Upper lobe of right lung (tissue), 1 donor: ENCODE results near the gene B4GALT2. TPM values are rescaled to one million over a fixed set of nuclear protein-coding genes. Genes with fewer than 3 reads are reported as not detected.

Experiments
- ATAC-seq: fragments of 200-7000 bp; cut with Tn5 transposase; one replicate; pipeline ENCODE4 v1.9.1; 2020; ENCODE audit warnings: mild to moderate bottlenecking, moderate library complexity
- DNase-seq: peaks from one replicate; pipeline ENCODE4 v3.0.0-alpha.2; 2020
- H3K27ac ChIP-seq: fragments of 200-600 bp; one replicate; pipeline ENCODE4 v1.8.0; 2022
- H3K27me3 ChIP-seq: fragments of 200-600 bp; one replicate; pipeline ENCODE4 v1.8.0; 2022; ENCODE audit warnings: mild to moderate bottlenecking
- H3K36me3 ChIP-seq: fragments of 200-600 bp; one replicate; pipeline ENCODE4 v1.8.0; 2022
- H3K4me1 ChIP-seq: fragments of 200-600 bp; one replicate; pipeline ENCODE4 v1.8.0; 2022
- H3K4me3 ChIP-seq: fragments of 200-600 bp; one replicate; pipeline ENCODE4 v1.8.0; 2022; ENCODE audit warnings: mild to moderate bottlenecking
- H3K9me3 ChIP-seq: fragments of 200-600 bp; one replicate; pipeline ENCODE4 v1.8.0; 2022
- CTCF ChIP-seq: fragments of 200-600 bp; IDR thresholded peaks from one replicate; pipeline ENCODE4 v1.8.0; 2022; ENCODE audit warnings: antibody characterized with exemption
- intact Hi-C: fragments of 100-400 bp; cut with DNase I; formaldehyde crosslinking; loops from one replicate; pipeline ENCODE4 v1.11.0; 2022
- total RNA-seq: library from RNA; stranded (reverse); fragmentation: NEBNext Ultra II Directional; extraction: Animal tissue kit (Norgen Biotek cat#: 25700); gene quantifications from one replicate; pipeline ENCODE4 v1.2.1, GENCODE V29; 2021
- donor health status: DM: no; HTN: yes; CAD: no; lungs with severe emphysema.

The B4GALT2 gene
- total RNA-seq, 1 donor from 2014 or later, result 23.8 TPM

GRCh38 chr1:43945674-43946235 is 33.3 kb upstream of the B4GALT2 start:
- no peak for TF ChIP-seq CTCF
- intact Hi-C loops, result no loop called here
- Histone ChIP-seq H3K36me3 (no peaks in the 10 kb centered on the region), H3K27me3 (no peaks in the 10 kb centered on the region), H3K4me1 (peaks cover 29% of the 10 kb centered on the region), H3K27ac (peak overlapping the region; percentile 97), H3K4me3 (peak overlapping the region; percentile 75), H3K9me3 (no peaks in the 10 kb centered on the region)
- no peak for DNase-seq
- no peak for ATAC-seq

GRCh38 chr1:43946236-43947060 is 32.6 kb upstream of the B4GALT2 start, which contains the start of gene IPO13:
Gene IPO13 (plus strand): TSS chr1:43946950. CDS start chr1:43947601, 651 bp downstream.
- ATAC-seq, result peak; percentile 98
- H3K27me3 ChIP-seq, result no peaks in the 10 kb centered on the region
- intact Hi-C loops, result no loop called here
- H3K4me3 ChIP-seq, result peak within 1 kb of the TSS; percentile 75
- H3K4me1 ChIP-seq, result peaks cover 29% of the 10 kb centered on the region
- H3K36me3 ChIP-seq, result no peaks in the 10 kb centered on the region
- TF ChIP-seq CTCF, result peak; percentile 71
- H3K27ac ChIP-seq, result peak within 1 kb of the TSS; percentile 97
- peak; percentile 98 for DNase-seq
- no peaks in the 10 kb centered on the region for H3K9me3 ChIP-seq

- DNase-seq (no peak), ATAC-seq (no peak)
- intact Hi-C loops, result no loop called here
- peak overlapping the region; percentile 97 for H3K27ac ChIP-seq
- TF ChIP-seq CTCF, result no peak
- no peaks in the 10 kb centered on the region for H3K9me3 ChIP-seq
- no peaks in the 10 kb centered on the region for H3K27me3 ChIP-seq
- peak overlapping the region; percentile 75 for H3K4me3 ChIP-seq
- H3K36me3 ChIP-seq, result no peaks in the 10 kb centered on the region
- H3K4me1 ChIP-seq, result peaks cover 29% of the 10 kb centered on the region
Observed at GRCh38 chr1:43947061-43947873, 31.7 kb upstream of the B4GALT2 start.

GRCh38 chr1:43947874-43948437 is 31.1 kb upstream of the B4GALT2 start:
- H3K27ac ChIP-seq, result no peak overlapping the region
- no peak for DNase-seq
- no peaks in the 10 kb centered on the region for H3K36me3 ChIP-seq
- H3K27me3 ChIP-seq, result no peaks in the 10 kb centered on the region
- intact Hi-C loops, result no loop called here
- no peak for TF ChIP-seq CTCF
- H3K4me1 ChIP-seq, result peaks cover 29% of the 10 kb centered on the region
- no peak for ATAC-seq
- peak overlapping the region; percentile 75 for H3K4me3 ChIP-seq
- no peaks in the 10 kb centered on the region for H3K9me3 ChIP-seq

- ATAC-seq, result no peak
- intact Hi-C loops, result no loop called here
Observed at GRCh38 chr1:43949678-43950077, 29.3 kb upstream of the B4GALT2 start.

More at GRCh38 chr1:43949678-43950077, 29.3 kb upstream of the B4GALT2 start:
- no peak overlapping the region for H3K4me3 ChIP-seq
- H3K4me1 ChIP-seq, result peaks cover 29% of the 10 kb centered on the region
- H3K9me3 ChIP-seq, result no peaks in the 10 kb centered on the region
- no peak for TF ChIP-seq CTCF
- DNase-seq, result no peak
- no peaks in the 10 kb centered on the region for H3K36me3 ChIP-seq
- no peaks in the 10 kb centered on the region for H3K27me3 ChIP-seq
- no peak overlapping the region for H3K27ac ChIP-seq
